GM12891 (cell line): ENCODE results near the gene ASIC3.

Experiments
- PAX5 ChIP-seq: IDR thresholded peaks from 2 replicates; pipeline ENCODE4 v1.6.1; 2011; ENCODE audit warnings: low read length, moderate library complexity, mild to moderate bottlenecking; ENCODE audit not compliant: insufficient read depth, severe bottlenecking
- POLR2A ChIP-seq: IDR thresholded peaks from 2 replicates; pipeline ENCODE4 v1.6.1; 2011; ENCODE audit warnings: low read depth, low read length, control low read depth
- POLR2AphosphoS5 ChIP-seq: IDR thresholded peaks from 2 replicates; pipeline ENCODE4 v1.6.1; 2011; ENCODE audit warnings: low read depth, low read length, control low read depth
- POU2F2 ChIP-seq: IDR thresholded peaks from 2 replicates; pipeline ENCODE4 v1.6.1; 2011; ENCODE audit warnings: low read depth, mild to moderate bottlenecking, control low read depth, low read length, moderate library complexity
- TAF1 ChIP-seq: IDR thresholded peaks from 2 replicates; pipeline ENCODE4 v1.6.1; 2011; ENCODE audit warnings: low read depth, low read length, control low read depth

- no peak for TF ChIP-seq POLR2AphosphoS5
- no peak for TF ChIP-seq POLR2A
- no peak for TF ChIP-seq TAF1
- no peak for TF ChIP-seq PAX5
- no peak for TF ChIP-seq POU2F2
Observed at GRCh38 chr7:151088019-151088855, 39.9 kb downstream of the ASIC3 start.
